ENCODE results near the gene SLC26A2.

The SLC26A2 gene

DNA sequence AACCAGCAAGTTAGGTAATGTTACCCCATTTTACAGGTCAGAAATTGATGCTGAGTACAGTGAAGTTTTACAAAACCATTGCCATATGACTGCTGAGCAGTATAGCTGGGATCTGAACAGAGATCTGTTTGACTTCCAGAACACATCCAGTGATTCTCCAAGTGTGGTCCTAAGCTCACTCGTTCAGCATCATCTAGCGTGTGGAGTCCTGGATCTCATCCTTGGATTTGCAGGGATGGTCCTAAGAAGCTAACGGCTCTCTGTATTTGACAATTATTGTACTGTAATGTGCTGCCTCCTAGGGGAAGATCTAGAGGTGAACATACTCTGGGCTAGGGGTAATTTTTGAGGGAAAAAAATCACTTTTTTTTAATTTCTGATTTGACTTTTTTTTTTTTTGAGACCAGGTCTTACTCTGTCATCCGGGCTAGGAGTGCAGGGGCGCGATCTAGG lies 1.4 kb downstream of the SLC26A2 start:
- peak; percentile 34 for DNase-seq (ENCODE audit: low read depth)

DNA sequence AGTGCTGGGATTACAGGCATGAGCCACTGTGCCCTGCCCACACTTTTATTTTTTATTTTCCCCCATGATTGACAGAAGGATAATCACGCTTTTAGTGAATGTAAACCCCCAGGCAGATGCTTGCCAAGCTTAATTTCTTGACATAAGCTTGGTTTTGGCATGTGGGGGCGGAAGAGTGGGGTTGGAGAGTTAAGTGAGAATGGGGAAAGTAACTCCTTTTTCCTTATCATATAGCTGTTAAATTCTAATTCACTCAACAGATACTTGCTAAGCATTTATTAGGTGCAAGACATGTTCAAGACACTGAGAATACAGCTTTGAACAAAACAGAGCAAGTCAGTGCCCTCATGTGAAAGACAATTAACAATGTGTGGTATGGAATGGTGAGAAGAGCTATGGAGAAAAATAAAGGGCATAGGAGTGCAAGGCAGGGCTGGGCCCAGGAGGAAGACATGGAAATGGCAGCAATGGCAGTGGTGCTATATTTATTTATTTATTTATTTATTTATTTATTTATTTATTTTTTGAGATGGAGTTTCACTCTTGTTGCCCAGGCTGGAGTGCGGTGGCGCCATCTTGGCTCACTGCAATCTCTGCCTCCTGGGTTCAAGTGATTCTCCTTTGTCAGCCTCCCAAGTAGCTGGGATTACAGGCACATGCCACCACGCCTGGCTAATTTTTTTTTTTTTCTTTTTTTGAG lies 2.2 kb downstream of the SLC26A2 start:
- DNase-seq (ENCODE audit: low read depth): no peak

DNA sequence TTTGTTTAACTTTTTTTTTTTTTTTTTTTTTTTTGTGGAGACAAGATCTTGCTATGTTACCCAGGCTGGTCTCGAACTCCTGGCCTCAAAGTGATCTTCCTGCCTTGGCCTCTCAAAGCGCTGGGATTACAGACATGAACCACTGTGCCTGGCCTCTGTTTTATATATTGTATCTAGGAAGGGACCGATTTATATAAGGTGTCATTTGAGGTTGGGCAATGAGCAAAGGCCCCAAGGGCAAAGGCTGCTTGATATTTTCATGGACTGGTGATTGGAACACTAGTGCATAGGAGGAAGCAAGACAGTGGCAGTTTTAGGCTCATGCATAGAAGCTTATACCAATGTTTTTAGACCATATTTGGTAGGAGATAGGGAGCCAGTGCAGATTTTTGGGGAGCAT lies 3.2 kb downstream of the SLC26A2 start:
- no peak for DNase-seq (ENCODE audit: low read depth)

DNA sequence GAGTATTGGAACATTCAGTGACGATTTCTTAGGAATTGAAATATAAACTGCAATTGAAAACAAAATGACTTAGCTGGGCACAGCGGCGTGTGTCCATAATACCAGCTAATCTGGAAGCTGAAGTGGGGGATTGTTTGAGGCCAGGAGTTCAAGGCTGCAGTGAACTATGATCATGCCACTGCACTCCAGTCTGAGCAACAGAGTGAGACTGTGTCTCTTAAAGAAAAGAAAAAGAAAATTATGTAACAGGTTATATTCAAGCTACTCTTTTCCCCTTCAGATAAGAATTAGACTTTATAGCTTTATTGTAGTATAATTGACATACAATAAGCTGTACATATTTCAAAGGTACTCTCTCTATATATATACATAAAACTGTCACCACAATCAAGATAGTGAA lies 6.4 kb downstream of the SLC26A2 start:
- DNase-seq (ENCODE audit: low read depth): no peak

DNA sequence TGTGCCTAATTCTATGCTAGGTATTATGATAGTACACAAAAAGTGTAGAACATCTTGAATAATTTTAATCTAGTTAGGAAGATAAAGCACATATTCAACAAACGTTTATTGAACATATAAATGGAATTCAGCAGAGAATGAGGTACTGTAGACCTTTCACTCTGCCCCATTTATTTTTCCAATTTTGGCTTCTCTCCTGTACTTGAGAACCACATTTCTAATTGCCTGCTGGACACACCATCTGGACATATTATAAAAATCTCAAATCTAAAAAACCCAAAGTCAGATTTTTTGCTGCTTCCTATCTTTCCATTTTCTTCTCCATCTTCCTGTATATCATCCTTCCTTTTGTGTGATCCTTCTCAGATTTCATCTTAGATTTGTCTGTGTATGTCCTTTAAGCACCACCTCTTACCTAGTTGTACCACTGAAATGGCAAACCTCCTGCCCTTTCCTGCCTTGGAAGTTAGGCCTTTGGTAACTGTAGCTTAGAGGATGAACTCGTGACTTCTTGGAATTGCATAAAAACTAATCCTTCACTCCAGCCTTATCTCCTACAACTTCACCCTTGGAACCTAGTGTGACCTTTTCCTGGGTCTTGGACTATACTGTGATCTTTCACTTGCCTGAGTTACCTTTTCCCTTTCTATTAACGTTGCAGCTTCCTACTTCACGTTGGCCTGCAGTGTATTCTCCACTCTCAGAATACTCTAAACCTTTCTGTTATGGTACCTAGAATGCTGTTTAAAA lies 8.8 kb downstream of the SLC26A2 start:
- no peak for DNase-seq (ENCODE audit: low read depth)

DNA sequence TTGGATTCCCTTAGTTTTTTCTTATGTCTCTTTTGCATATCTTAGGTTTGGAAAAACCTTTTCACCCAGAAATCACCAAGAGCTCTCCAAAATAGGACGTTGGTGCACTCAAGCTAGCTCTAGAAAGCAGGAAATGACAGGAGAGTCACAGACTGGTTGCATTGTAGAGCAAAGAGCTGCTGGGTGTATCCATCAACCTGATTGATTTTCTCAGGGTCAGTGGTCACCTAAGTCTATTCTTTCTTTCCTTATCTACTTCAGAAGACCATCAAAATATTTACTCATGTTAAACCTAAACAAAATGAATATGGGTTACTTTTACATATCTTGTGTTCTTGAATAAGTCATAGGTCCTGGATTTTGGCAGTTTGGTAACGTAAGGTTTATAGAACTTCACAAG lies 14.9 kb downstream of the SLC26A2 start:
- no peak for DNase-seq (ENCODE audit: low read depth)

DNA sequence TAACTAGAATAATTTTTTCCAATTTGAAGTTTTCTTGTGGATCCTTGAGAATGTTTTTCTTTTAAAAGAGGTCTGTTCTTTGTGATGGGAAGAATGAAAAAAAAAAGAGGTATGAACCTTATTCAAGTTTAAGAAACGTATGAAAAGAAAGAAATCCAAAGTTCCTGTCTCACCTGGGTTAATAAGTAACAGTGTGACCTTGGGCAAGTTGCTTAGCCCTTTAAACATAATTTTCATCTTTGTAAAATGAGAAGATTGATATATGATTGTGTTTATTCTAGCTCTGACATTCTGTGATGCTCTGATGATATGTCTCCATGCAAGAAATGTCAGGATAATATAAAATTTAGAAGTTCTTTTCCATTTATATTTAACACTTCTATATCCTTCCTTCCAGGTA lies 19.3 kb downstream of the SLC26A2 start:
- DNase-seq (ENCODE audit: low read depth): no peak

DNA sequence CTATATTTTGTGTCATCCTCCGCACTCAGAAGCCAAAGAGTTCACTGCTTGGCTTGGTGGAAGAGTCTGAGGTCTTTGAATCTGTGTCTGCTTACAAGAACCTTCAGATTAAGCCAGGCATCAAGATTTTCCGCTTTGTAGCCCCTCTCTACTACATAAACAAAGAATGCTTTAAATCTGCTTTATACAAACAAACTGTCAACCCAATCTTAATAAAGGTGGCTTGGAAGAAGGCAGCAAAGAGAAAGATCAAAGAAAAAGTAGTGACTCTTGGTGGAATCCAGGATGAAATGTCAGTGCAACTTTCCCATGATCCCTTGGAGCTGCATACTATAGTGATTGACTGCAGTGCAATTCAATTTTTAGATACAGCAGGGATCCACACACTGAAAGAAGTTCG lies 20.6 kb downstream of the SLC26A2 start:
- DNase-seq (ENCODE audit: low read depth): no peak

DNA sequence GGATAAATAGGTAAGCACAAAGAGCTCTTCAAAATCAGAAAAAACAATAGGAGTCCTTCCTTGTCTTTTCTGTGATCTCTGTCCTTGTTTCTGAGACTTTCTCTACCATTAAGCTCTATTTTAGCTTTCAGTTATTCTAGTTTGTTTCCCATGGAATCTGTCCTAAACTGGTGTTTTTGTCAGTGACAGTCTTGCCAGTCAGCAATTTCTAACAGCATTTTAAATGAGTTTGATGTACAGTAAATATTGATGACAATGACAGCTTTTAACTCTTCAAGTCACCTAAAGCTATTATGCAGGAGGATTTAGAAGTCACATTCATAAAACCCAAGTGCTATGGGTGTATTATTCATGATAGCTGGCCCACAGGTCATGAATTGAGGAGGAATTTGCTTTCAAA lies 21.9 kb downstream of the SLC26A2 start:
- no peak for DNase-seq (ENCODE audit: low read depth)

DNA sequence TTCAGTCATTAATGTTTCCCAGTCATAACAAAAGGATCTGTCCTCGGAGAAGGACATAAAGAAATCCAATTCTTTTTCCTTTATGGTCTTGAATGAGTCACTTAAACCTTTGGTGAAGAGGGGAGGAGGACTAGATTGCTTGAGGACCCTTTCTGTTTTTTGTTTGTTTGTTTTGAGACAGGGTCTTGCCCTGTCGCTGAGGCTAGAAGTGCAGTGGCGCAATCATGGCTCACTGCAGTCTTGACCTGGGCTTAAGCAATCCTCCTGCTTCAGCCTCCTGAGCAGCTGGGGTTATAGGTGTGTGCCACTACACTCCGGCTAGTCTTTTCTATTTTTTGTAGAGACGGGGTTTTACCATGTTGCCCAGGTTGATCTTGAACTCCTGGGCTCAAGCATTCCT lies 27.6 kb downstream of the SLC26A2 start:
- DNase-seq (ENCODE audit: low read depth): no peak

DNA sequence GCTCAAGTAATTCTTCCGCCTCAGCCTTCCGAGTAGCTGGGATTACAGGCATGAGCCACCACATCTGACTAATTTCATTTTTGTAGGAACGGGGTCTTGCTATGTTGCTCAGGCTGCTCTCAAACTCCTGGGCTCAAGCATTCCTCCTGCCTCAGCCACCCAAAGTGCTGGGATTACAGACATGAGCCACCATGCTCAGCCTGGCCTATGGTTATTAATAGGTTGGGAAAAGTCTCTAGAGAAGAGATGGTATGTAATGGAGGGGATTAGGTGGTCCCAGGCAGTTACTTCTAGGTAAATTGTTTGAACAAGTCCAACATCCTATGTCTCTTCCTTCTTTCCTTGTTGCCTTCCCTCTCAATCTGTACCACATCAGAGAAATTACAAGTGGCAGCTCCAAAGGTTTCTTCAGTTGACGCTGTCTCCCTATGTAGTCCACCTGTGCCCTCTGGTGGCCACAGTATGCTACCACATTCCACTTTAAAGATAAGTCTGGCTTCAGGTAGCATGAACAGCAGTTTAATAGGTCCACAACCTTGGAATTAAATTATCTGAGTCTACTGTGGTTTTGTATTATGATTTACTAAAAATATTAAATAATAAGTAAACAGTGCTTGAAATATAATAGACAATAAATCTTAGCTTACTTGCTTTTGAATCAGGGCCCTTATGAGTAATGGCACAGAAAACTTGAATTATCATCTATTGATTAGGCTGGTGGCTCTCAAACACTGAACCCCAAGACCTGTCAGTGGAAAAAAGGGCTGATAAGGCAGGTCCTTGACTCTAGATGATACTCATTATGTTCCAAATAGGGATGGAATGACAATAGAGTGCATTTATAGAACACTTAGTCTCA lies 30.2 kb downstream of the SLC26A2 start:
- DNase-seq (ENCODE audit: low read depth): peak; percentile 40

DNA sequence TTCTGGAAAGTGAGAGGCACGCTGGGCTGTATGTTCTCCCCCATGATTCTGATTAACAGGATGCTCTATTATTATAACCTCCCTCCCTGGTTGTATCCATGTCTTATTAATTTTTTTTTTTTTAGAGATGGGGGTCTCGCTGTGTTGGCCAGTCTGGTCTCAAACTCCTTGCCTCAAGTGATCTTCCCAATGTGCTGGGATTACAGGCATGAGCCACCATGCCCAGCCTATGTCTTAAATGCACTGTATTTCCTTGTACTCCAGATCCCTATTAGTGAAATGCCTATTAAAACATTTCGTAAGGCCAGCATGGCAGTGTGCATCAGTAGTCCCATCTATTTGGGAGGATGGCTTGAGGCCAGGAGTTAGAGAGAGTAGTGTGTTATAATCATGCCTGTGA lies 32.9 kb downstream of the SLC26A2 start:
- no peak for DNase-seq (ENCODE audit: low read depth)

DNA sequence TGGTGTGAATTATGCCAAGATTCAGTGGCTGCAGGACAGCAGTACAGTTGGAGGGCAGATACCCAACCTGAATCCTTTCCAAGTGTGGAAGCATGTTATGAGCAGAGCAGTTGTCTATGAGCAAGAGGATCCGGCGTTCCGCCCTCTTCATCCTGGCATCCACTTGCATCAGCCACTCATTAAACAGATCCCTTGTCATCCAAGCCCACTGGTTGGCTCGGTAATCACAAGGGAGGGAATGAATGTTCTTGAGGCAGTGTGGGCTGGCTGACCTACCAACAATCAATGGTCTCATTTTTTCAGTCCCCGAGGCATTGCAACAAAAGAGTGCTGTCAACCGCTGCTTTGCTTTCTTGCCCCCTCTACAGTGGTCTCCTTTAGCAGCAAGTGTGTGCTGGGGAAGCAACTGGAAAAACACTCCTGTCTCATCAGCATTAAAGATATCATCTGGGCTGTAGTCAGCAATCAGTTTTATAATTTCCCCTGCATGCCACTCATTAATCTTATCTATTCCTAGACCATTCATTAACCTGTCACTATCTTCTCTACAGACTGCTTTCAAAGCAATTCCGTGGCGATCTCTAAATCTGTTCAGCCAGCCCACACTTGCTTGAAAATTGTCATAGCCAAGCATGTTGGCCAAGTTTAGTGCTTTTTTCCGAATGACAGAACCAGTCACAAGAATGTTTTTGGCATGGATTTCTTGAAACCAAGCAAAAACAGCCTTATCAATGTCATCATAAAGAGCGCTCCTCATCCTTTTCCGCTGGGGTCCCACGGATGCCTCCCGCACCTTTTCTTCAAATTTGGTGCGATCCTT lies 35.0 kb downstream of the SLC26A2 start:
- DNase-seq (ENCODE audit: low read depth): no peak

DNA sequence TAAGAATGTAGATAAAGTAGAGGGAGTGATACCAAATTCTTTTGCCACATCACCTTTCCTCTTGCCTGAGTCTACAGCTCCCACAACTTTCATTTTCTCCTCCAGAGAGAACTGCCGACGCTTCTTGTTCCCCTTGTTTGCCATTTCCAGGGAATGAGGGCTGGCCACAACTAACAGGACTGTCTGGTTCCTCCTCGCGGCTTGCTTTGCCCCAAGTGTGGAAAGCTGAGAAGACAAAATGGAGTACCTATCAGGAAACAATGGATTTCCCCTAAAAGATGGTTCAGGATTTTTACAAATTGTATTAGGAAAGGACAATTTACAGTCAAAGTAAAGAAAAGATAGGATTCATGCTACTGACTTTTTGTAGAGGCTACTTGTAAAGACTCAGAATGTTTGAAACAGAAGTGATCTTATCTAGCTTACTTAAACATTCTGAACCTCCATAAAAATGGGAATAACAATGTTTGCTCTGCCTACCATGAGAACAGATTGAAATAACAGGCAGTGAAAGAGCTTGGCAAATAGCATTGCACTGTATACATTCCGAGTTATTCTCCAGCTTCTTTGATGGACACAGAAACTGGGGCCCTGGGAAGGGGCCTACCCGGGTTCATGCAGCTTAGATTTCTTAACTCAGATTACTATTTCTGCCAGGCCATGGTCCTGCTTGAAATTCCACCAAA lies 35.8 kb downstream of the SLC26A2 start:
- DNase-seq (ENCODE audit: low read depth): no peak

DNA sequence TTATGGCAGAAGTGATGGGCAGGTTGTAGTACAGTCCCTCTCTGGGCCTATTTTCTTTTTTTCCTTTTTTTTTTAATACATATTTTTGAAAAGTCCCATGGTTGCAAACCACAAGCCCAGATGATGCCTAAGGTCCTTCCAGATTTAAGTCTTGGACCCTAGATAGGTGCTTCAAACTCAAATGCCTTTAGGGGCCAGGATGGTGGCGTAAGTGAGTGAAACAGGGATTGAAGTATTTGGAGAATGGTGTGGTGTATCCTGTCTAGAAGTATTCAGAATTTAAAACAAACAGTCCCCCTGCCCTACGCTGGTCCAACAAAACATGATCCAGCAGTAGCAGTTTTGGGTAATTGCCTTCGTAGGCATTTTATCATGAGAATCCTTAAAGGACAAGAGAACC lies 37.7 kb downstream of the SLC26A2 start:
- DNase-seq (ENCODE audit: low read depth): no peak

DNA sequence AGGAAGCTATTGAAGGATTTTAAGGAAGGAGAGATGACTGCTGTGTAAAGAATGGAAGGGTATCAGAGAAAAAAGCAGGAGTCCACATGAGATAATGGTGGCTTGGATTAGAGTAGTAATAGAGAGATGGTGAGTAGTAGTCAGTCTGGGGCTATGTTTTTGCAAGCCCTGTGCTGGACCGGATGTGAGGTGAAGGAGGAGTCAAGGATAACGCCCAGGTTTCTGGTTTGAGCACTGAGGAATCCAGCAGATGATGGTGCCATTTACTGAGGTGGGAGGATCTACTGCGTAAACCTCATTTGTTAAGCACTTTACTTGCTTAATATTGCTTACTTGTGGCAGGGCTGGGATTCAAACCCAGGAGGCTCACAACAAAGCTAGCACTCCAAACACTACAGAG lies 38.8 kb downstream of the SLC26A2 start:
- no peak for DNase-seq (ENCODE audit: low read depth)

DNA sequence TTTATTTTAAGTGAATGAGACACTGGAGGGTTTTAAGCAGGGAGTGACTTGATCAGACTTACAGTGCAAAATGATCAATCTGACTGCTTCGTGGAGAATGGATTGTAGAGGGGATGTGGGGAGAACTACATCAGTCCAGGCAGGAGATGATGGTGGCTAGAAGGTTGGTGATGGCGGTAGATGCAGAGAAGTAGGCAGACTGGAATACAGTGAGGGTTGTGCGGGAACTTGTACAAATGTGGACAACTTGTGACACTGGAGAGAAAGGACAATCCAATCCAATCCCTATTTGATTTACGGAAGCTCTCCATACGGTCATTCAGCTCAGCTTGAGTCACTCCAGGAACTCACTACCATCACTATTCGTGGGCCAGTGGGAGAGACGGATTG lies 39.3 kb downstream of the SLC26A2 start:
- no peak for DNase-seq (ENCODE audit: low read depth)

DNA sequence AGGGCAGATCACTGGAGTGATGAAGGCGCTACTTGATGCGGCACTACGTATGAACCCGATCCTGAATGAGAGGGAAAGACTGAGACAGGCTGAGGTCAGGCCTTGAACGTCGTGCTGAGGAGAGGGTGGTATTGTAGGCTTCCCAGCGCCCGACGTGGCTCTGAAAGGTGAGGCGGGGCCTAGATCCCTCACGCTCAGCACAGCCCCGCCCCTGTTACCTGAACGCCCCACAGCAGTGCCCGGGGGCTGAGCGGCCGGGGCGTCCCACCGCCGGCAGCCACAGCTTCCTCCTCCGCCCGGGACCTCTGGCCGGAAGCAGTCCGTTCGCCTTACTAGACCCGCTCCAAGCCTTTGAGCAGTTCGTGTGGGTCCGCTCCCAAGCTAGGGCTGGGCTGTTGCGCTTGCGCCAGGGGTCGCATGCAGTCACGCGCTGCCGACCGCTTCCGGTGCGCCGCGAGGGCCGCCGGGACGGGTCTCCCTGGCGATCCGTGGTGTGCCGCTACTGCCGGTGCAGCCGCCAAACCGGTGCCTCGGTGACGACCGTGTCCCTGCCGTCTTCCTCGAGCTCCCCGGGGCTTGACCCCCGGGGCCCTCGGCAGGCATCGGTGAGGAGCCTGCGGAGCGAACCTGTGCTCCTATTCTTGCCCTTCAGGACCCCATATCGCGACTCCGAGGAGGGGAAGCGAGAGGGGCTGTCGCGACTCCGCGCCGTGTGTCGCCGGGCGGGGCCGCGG lies 39.9 kb downstream of the SLC26A2 start, which contains the start of the genes HMGXB3 and TIGD6:
TSS of gene HMGXB3 (plus strand) at position 484 of the 734 bp plus-strand sequence. CDS start 4,114 bp downstream, outside the sequence.
TSS of gene TIGD6 (minus strand) at position 399 of the 734 bp plus-strand sequence. CDS start 4,306 bp downstream, outside the sequence.
- peak; percentile 70 for DNase-seq (ENCODE audit: low read depth)

DNA sequence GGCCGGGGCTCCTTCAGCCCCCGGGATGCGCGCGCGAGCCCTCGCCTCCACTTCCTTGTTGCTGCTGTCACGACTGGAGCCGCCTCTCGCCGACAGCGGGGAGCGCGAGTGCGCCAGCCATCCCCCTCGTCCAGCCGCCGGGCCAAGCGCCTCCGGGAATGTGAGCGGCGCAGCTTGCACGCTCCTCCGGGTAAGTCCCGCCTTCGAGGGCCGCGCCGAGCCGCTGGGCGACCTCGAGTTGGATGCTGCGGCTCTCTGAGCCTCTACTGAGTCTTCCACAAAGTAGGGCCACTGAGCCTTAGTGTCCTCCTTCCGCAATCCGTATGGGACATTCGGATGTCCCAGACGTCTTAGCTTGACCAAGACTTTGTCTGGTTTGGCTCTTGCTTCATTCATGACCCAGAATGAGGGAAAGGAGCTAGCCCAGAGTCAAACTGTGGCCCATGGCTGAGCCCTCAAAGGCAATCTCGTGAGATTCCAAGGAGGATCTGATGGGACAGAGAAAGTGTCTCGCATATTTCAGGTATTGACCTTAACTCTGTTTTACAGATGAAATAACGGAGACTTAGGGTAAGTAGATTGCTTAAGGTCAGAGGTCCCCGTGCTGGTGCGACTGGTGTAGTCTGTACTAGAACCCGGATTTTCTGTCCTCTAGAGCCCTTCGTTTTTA lies 40.6 kb downstream of the SLC26A2 start:
- no peak for DNase-seq (ENCODE audit: low read depth)

All from non-pigmented ciliary epithelial cell (primary cell).